ENCODE results near the gene STARD8.

STARD8 gene

DNA sequence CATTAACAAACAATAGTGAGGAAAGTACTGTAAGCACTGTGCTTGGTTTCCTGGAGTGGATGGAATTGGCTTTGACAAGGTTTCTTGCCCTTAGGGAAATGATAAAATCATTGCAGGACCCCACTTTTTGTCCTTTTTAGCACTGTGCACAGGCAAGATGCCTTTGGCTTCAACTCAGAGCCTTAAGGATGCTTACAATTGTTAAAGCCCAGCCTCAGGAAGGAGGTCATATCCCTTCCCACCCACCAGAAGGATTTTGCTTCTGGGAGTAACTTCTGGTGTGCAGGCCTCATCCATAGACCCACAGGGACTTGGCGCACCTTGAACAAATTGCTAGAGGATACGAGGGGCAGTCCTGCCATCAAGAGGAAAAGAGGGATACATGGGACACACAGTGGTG lies 44.5 kb downstream of the STARD8 start:
- no peak for DNase-seq (ENCODE audit: low spot score)

GRCh38 chrX:68692651-68693050 lies 45.2 kb downstream of the STARD8 start:
- no peak for DNase-seq (ENCODE audit: low spot score)

GRCh38 chrX:68693481-68694434 lies 46.3 kb downstream of the STARD8 start:
- peak; percentile 85 for DNase-seq (ENCODE audit: low spot score)

DNA sequence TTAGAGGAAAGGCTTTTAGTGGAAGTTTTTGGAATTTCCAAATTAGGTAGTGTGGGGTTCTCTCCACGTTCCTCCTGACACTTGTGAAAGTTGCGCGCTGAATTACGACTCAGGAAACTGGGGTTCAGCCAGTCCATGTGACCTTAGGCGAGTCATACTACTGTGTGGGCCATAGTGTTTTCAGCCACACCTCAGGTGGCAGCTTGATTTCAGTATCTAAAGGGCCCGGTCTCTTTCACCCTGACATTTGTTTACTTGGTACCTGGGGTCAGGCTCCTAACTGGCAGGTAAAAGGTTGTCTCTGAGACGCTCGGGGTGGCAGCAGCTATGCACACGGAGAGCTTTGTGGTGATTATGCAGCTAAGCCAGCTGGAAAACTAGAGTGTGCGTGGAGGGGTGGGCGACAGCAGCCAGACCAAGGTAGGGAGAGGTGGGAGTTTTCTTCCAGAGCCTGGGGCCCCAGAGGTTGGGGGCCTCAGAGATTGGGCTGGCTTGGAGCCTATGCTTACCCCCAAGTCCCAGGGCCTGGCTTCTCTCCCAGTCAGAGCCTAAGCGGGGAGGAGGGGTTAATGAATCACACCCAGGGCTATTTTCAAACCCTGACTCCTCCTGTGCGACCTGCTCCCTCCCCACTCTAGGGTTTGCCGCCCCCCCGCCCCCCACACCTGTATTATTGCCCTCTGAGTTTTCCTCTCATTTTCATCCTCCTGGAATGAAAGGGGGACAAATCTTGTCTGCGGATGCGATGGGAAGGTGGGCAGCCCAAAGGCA lies 47.2 kb downstream of the STARD8 start:
- no peak for DNase-seq (ENCODE audit: low spot score)

GRCh38 chrX:68695206-68695845 lies 47.9 kb downstream of the STARD8 start:
- DNase-seq (ENCODE audit: low spot score) = no peak

DNA sequence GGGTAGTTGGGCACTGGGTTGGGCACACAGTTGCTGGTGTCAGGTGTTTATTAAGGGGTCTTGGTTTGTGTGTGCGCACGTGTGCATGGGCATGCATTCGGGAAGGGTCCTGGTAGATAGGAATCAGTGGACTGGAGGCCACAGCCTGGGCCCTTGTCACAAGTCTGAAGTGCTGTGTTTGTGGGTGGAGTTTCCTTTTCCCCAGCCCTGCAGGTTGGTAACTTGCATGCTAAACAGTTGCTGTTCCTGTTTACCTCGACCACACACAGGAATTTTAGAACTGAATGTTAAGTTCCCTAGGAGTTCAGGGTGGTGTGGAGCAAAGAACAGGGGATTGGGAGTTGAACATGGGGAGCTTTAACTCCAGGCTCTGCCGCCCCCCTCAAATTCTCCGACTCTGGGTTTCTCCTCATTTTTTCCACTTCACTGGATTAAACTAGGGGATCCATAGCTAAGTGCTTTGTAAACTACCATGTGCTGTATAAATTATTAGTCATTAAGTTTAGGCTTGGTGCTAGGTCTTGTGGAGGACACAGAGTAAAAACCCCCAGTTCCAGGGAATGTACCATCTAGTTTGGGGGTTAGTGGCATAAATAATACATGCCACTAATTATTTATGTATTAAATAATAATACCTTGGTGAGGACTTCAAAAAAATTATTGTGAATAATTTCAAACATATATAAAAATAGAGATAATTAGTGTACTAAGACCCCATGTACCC lies 49.0 kb downstream of the STARD8 start:
- DNase-seq (ENCODE audit: low spot score) = no peak

DNA sequence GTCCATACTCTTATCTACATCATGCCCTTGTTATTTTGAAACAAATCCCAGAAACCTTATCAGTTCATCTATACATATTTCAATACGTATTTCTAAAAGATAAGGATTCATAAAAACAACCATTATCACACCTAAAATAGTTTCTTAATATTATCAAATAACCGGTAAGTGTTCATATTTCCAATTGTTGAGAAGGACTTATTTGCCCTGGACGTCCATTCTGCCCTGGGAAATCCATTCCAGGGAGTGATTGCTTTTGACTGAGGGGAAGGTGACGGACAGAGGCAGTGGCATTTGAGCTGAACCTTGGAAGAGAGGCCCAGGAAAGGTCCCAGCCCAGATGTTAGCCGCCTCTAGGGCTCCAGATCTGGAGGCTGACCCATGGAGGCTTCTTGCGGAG lies 49.6 kb downstream of the STARD8 start:
- DNase-seq (ENCODE audit: low spot score) = no peak

- DNase-seq (ENCODE audit: low spot score) = no peak
Observed at GRCh38 chrX:68697465-68698125, 50.1 kb downstream of the STARD8 start.

DNA sequence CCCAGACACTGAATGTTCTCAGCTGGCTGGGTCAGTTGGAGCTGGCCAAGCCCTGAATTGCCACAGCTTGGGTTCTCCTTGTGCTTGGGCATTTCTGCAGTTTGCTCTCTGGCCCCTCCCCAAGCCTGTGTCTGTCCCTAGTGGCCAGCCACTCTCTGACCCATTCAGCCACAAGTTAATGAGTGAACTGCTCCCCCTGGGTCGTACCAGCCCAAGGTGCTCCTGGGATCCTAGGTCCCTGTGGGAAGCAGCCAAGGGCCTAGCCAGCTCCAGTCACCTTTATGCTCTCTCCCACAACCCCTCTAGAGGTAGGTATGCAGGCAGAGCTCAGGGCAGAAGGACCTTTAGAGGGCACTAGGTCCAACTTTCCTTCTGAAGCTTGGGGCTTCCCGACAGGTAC lies 51.5 kb downstream of the STARD8 start:
- DNase-seq (ENCODE audit: low spot score) = no peak

DNA sequence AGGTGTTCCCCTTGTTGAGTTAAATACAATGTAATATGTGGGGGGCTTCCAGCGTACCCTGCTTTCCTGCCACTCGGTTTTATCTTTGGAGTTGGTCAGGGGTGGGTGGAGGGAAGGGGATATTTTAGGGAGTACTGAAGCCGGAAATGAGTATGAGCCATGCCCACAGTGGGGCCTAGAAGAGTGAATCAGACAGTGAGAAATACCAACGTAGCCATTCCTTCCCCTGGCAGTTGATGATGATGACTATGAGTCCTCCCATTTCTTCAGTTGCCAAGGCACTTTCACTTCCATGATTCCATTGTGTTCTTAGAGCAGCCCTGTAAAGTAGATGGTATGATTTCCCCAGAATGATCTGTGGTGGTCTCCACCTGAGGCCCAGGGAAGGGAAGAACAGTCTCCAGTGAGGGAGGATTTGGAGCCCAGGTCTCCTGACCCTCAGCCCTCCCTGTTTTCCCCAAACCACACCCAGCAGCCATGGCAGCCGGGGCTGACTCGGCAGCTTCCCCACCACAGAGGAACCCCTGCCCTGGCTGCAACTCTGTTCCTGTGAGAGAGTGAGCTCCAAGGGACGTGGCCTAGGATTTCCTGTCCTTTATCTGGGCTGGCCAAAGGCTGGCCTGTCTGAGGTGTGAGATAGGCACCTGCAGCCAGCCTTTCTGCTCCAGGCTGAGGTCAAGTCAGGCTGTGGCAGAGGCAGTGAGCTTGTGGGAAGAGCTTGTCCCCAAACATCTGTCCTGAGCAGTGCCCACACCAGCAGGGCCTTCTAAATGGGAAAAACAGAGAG lies 52.7 kb downstream of the STARD8 start:
- DNase-seq (ENCODE audit: low spot score) = no peak

DNA sequence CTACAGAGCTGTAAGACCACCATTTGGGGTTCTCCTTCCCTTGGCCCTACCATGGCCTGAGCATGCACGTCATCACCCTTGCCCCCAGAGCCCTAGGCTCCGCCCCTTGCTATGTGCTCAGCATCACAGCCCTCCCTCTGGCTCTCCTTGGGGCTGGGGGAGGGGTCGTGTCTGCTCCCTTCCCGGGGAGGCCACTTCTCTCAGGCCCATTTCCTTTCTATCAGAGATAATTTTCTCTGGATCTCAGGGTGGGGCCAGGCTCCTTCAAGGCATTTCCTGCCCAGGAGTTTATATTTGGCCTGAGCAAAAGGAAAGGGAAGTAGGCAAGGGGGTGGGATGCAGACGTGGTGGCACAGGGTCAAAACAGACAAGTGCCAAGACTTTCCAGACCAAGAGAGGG lies 55.9 kb downstream of the STARD8 start:
- no peak for DNase-seq (ENCODE audit: low spot score)

DNA sequence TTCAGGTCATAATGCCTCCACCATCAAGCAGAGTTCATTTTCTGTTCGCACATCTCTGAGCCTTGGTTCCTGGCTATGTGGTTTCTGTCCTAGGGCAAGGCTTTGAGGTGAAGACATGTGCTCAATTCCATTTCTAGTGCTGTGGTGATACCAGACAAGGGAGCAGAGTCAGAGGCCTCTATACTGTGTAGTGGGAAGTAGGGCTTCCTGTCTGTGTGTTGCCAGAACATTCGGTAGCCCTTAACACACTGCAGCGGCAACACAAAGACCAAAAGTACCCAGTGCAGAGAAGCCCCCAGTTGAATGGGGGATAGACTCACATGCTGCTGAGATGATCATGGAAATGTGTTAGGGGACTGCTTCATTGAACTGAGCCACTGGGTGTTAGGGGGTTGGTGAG lies 56.4 kb downstream of the STARD8 start:
- DNase-seq (ENCODE audit: low spot score) = no peak

DNA sequence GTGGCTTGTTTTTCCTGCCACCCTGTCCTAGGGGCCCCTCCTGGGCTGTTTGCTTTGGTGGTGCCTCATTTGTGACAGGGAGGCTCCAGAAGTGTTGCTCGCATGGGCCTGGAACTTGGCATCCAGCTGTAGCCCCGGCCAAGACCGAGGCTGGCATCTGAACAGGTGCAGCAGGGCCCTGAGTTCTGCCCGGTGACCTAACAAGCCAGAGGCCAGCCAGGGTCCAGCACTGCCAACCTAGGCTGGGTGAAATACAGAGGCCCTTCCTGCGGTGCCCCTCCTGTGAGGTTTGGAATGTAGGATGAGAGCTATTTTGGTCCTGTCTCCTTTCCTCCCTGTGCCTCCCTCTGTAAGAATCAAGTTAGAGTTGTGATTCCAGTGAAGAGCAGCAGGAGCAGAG lies 58.5 kb downstream of the STARD8 start:
- DNase-seq (ENCODE audit: low spot score) = no peak

- no peak for DNase-seq (ENCODE audit: low spot score)
Observed at GRCh38 chrX:68708503-68709290, 61.2 kb downstream of the STARD8 start.

GRCh38 chrX:68710870-68711576 lies 63.6 kb downstream of the STARD8 start:
- DNase-seq (ENCODE audit: low spot score) = peak; percentile 51

GRCh38 chrX:68711845-68712244 lies 64.4 kb downstream of the STARD8 start:
- no peak for DNase-seq (ENCODE audit: low spot score)

DNA sequence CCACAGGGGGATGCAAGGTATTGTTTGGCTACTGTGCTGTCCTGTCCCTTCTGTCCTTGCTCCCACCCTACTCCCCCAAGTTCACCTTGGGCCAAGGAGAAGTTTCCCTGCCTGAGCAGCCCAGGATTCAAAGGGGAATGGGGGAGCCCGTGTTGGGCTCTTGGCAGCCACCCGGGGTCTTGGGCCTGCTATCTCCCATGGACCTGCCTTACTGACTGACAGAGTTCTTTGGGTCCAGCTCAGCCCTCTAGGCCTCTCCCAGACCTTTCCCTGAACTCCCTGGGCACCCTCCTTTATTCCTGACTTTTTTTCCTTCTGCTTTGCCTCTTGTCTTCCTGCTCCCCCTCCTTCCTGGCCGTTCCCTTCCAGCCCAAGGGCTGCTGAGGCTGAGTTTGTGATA lies 67.4 kb downstream of the STARD8 start:
- no peak for DNase-seq (ENCODE audit: low spot score)

DNA sequence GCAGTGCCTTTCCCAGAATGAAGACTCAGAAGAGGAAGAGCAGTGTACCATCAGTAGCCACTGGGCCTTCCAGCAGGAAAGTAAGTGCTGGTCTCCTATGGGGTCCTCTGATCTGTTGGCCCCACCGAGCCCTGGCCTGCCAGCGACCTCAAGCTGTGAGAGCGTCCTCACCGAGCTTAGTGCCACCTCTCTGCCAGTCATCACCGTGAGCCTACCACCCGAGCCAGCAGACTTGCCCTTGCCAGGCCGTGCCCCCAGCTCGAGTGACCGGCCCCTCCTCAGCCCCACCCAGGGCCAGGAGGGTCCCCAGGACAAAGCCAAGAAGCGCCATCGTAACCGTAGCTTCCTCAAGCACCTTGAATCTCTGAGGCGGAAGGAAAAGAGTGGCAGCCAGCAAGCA lies 69.7 kb downstream of the STARD8 start:
- DNase-seq (ENCODE audit: low spot score) = no peak

Measured in ecto neural progenitor cell (in vitro differentiated cells).